ENCODE results near the gene KIF24. TPM values are rescaled to one million over a fixed set of nuclear protein-coding genes. Genes with fewer than 3 reads are reported as not detected.
"Not testable (repeated sequence)": the region's sequence is repeated elsewhere in the genome, so short reads cannot be mapped to it uniquely, and the experiment has no call there.

The KIF24 gene
- total and polyA plus RNA-seq, 2 donors, result 0.32 to 5.8 TPM

DNA sequence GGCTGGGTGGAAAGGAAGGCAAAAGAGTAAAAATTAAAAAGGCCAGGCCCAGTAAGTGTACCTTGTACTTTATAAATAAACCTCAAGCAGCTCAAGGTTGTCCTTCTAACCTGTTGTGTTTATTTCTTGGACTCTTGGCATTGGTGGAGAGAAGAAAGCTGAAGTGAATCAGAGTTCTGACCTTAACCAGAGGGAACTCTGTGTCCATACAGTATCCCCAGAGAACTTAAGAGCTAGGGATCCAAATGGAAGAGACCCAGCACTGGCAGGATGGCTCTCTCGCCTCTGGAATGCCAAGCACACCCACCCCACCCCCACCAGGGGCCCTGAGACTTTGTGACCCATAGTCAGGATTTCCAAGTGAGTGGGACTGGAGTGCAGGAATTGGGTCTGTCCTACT lies 14.5 kb upstream of the KIF24 start:
- peaks cover 4% of the 10 kb centered on the region for H3K36me3 ChIP-seq (ENCODE audit: insufficient read depth)

DNA sequence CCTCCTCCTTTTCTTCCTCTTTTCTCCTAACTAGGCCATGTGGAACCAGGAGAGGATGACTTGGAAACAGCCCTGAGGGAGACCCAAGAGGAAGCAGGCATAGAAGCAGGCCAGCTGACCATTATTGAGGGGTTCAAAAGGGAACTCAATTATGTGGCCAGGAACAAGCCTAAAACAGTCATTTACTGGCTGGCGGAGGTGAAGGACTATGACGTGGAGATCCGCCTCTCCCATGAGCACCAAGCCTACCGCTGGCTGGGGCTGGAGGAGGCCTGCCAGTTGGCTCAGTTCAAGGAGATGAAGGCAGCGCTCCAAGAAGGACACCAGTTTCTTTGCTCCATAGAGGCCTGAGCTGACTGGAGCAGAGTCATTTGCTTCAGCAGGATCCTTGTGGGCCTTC lies 14.0 kb upstream of the KIF24 start:
- H3K4me3 ChIP-seq (ENCODE audit: low read depth, low read length), result no peak overlapping the region
- H3K27ac ChIP-seq (ENCODE audit: low read depth), result no peak overlapping the region
- 64% methylated on average over 5 of the region's 5 CpGs for WGBS
- DNase-seq (ENCODE audit: extremely low spot score), result no peak
- H3K36me3 ChIP-seq (ENCODE audit: insufficient read depth), result peaks cover 4% of the 10 kb centered on the region
- H3K4me1 ChIP-seq (ENCODE audit: insufficient read depth), result no peaks in the 10 kb centered on the region

More for the DNA sequence above, 14.5 kb upstream of the KIF24 start:
- WGBS, result 62% methylated on average over 1 of the region's 1 CpG
- Histone ChIP-seq H3K4me3 (ENCODE audit: low read depth, low read length) (no peak overlapping the region), H3K27ac (ENCODE audit: low read depth) (no peak overlapping the region), H3K4me1 (ENCODE audit: insufficient read depth) (no peaks in the 10 kb centered on the region)
- no peak for DNase-seq (ENCODE audit: extremely low spot score)

DNA sequence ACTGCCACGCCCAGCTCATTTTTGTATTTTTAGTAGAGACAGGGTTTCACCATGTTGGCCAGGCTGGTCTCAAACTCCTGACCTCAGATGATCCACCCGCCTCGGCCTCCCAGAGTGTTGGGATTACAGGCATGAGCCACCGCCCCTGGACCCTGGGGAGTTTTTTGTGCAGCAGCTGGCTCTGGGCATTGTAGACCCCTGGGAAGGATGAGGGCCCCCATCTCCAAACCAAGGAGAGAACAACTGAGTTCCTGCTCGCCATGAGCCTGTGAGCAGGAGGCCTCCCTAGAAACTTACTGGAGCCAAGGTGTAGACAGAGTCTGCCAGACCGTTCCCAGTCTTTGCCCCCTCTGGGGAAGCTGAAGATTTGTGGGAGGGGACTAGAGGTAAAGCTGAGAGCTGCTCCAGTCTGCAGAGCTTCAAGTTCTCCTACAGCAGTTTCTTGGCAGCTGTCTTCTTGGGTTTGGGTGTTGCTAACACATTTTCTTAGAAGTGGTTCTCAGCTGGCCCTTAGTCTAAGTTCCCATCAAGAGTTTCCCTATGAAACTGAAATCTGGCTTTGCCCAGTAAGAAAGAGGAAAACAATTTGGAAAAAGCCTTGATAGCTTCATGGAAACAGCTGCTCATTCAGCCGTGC lies 12.7 kb upstream of the KIF24 start:
- no peak overlapping the region for H3K27ac ChIP-seq (ENCODE audit: low read depth)
- WGBS, result 74% methylated on average over 7 of the region's 7 CpGs
- no peaks in the 10 kb centered on the region for H3K4me1 ChIP-seq (ENCODE audit: insufficient read depth)
- H3K4me3 ChIP-seq (ENCODE audit: low read depth, low read length), result no peak overlapping the region
- no peak for DNase-seq (ENCODE audit: extremely low spot score)
- peaks cover 4% of the 10 kb centered on the region for H3K36me3 ChIP-seq (ENCODE audit: insufficient read depth)

DNA sequence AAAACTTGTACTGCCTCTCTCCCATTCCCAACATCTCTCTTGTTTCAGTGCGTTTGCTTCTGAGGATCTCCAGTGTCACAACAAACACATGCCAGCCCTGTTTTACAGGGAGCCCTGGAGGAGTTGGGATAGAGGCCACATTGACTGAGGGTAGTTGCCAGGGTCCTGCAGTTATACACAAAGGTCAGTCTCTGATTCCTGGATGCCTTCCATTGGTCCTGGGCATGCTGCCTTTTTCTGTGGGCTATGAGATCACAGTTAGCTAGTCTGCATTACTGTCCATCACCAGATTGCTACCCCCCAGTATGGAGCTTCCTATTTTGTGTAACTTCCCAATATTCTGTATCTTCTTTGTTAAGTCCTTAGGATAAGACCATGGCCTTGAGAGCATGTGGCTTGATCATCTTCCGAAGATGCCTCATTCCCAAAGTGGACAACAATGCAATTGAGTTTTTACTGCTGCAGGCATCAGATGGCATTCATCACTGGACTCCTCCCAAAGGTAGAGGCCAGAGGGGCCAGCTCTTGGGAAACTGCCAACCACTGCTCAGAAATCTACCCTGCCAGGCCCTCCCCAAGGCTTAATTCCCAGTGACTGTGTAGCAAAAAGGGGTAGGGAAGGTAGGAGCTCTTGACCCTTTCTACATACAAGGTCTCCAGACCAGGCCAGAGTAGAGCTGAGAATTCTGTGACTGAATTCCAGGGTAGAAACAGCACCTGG lies 9.8 kb upstream of the KIF24 start:
- H3K4me3 ChIP-seq (ENCODE audit: low read depth, low read length), result no peak overlapping the region
- WGBS, result 82% methylated on average over 2 of the region's 2 CpGs
- H3K4me1 ChIP-seq (ENCODE audit: insufficient read depth), result no peaks in the 10 kb centered on the region
- no peak for DNase-seq (ENCODE audit: extremely low spot score)
- H3K27ac ChIP-seq (ENCODE audit: low read depth), result no peak overlapping the region
- H3K36me3 ChIP-seq (ENCODE audit: insufficient read depth), result peaks cover 4% of the 10 kb centered on the region

DNA sequence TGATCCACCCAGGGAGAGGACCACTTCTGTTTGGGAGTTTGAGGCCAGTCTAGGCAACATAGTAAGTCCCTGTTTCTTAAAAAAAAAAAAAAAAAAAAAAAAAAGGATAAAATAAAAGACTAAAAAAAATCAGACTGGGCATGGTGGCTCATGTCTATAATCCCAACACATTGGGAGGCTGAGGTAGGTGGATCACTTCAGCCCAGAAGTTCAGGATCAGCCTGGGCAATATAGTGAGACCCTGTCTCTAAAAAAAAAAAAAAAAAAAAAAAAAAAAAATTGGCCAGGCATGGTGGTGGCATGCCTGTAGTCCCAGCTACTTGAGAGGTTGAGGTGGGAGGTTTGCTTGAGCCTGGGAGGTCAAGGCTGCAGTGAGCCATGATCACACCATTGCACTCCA lies 9.0 kb upstream of the KIF24 start:
- not testable (repeated sequence) for DNase-seq (ENCODE audit: extremely low spot score); H3K4me1 ChIP-seq (ENCODE audit: insufficient read depth); H3K27ac ChIP-seq (ENCODE audit: low read depth); H3K4me3 ChIP-seq (ENCODE audit: low read depth, low read length); H3K36me3 ChIP-seq (ENCODE audit: insufficient read depth)

DNA sequence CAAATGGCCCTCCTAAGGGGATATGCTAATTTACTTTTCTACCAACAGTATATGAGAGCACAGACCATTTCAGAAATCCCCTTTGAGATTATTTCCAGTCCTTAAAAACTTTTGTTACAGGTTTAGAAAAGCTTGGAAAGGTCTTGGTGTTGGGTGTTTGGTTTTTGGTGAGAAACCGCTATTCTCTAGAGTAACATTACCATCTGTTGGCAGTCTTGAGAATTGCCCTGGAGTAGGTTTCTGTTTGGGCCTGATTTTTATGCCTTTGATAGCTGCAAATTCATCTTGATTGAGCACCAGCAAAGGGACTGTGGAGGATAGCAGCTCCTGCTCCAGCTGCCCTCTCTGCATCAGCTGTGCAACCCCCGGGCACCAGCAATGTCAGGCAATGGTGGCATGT lies 8.3 kb upstream of the KIF24 start:
- Histone ChIP-seq H3K4me1 (ENCODE audit: insufficient read depth) (no peaks in the 10 kb centered on the region), H3K4me3 (ENCODE audit: low read depth, low read length) (no peak overlapping the region), H3K36me3 (ENCODE audit: insufficient read depth) (peaks cover 4% of the 10 kb centered on the region), H3K27ac (ENCODE audit: low read depth) (no peak overlapping the region)
- 69% methylated on average over 2 of the region's 2 CpGs for whole genome bisulfite sequencing
- no peak for DNase-seq (ENCODE audit: extremely low spot score)

DNA sequence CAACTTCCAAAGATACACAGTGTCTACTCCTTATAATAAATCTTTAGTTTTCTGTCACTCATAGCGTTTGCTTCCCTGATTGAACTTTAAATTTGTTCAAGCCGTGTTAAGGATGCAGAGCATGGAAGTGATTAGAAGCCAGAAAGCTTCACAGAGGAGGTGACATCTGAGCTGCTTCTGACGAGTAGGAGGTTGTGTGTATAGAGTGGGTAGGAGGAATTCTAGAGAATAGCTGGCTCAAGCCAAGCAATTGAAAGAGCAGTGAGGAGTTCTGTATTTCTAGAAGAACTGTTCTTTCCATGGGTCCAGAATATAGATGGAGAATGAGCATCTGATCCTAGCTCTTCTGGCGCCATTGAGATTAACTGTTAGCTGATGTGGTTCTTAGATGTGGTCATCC lies 6.3 kb upstream of the KIF24 start:
- no peak for DNase-seq (ENCODE audit: extremely low spot score)
- Histone ChIP-seq H3K4me1 (ENCODE audit: insufficient read depth) (no peaks in the 10 kb centered on the region), H3K36me3 (ENCODE audit: insufficient read depth) (peaks cover 4% of the 10 kb centered on the region), H3K27ac (ENCODE audit: low read depth) (no peak overlapping the region), H3K4me3 (ENCODE audit: low read depth, low read length) (no peak overlapping the region)
- WGBS, result 84% methylated on average over 4 of the region's 4 CpGs

DNA sequence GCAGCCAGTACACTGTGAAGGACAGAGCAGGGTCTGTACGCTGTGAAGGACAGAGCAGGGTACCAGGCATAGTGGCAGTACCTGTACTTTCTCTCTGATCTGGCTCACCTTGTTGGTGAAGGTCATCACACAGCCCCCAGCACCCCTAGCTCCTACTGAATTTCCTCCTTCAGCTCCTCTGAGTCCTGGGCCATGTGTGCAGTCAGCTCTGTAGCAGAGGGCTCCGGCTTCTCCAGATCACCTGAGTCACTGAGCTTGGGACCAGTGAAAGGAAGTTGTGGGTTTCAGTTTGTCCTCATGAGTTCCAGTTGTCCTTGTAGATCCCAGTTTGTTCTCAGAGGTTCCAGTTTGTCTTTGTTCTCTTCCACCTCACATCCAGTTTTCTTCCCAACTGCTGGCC lies 5.8 kb upstream of the KIF24 start:
- DNase-seq (ENCODE audit: extremely low spot score), result no peak
- 90% methylated on average over 2 of the region's 2 CpGs for WGBS
- no peak overlapping the region for H3K4me3 ChIP-seq (ENCODE audit: low read depth, low read length)
- no peaks in the 10 kb centered on the region for H3K4me1 ChIP-seq (ENCODE audit: insufficient read depth)
- no peak overlapping the region for H3K27ac ChIP-seq (ENCODE audit: low read depth)
- H3K36me3 ChIP-seq (ENCODE audit: insufficient read depth), result peaks cover 4% of the 10 kb centered on the region

DNA sequence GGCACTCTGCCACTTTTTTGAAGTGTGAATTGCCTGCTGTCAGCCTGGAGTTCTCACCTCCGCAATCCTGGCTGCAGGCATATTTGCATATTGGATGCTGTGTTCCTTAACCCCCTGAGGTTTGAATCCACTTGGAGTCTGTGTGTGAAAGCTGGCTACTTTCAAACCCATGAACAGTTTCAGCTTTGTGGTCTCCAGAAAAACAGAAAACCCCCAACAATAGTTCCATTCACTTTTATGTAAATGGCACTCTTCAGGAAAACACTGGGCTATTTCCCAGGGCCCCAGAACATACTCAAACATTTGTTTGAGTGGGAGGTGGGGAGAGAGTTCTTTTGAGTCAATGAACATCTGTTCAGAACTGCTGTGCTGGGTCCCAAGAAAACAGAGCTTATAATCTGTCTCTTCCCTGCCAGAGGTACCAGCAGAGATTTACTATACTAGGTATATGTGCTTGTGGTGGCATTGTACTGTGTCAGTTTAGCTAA lies 5.3 kb upstream of the KIF24 start:
- 72% methylated on average over 1 of the region's 1 CpG for WGBS
- H3K36me3 ChIP-seq (ENCODE audit: insufficient read depth), result peaks cover 1% of the 10 kb centered on the region
- no peak for DNase-seq (ENCODE audit: extremely low spot score)
- no peaks in the 10 kb centered on the region for H3K4me1 ChIP-seq (ENCODE audit: insufficient read depth)
- H3K27ac ChIP-seq (ENCODE audit: low read depth), result no peak overlapping the region
- H3K4me3 ChIP-seq (ENCODE audit: low read depth, low read length), result no peak overlapping the region

DNA sequence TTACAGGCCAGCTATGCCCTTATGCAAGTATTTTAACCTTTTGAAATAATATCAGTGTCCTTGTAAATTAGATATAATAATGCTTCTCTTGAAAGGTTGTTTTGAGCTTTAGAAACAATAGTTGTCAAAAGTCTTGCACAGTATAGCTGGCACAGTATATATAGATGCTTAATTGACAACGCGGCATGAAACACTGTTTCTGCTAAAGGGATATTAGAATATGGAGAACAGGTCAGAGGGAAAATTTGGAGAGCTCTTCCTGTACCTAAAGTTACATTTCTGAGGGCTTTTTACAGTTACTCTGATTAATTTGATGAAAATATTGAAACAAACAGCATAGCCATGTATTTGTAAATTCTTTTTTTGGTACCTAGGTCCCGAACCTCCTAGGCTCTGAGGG lies 4.8 kb upstream of the KIF24 start:
- DNase-seq (ENCODE audit: extremely low spot score), result no peak
- Histone ChIP-seq H3K4me3 (ENCODE audit: low read depth, low read length) (no peak overlapping the region), H3K4me1 (ENCODE audit: insufficient read depth) (no peaks in the 10 kb centered on the region), H3K27ac (ENCODE audit: low read depth) (no peak overlapping the region), H3K36me3 (ENCODE audit: insufficient read depth) (no peaks in the 10 kb centered on the region)
- WGBS, result 69% methylated on average over 3 of the region's 3 CpGs

DNA sequence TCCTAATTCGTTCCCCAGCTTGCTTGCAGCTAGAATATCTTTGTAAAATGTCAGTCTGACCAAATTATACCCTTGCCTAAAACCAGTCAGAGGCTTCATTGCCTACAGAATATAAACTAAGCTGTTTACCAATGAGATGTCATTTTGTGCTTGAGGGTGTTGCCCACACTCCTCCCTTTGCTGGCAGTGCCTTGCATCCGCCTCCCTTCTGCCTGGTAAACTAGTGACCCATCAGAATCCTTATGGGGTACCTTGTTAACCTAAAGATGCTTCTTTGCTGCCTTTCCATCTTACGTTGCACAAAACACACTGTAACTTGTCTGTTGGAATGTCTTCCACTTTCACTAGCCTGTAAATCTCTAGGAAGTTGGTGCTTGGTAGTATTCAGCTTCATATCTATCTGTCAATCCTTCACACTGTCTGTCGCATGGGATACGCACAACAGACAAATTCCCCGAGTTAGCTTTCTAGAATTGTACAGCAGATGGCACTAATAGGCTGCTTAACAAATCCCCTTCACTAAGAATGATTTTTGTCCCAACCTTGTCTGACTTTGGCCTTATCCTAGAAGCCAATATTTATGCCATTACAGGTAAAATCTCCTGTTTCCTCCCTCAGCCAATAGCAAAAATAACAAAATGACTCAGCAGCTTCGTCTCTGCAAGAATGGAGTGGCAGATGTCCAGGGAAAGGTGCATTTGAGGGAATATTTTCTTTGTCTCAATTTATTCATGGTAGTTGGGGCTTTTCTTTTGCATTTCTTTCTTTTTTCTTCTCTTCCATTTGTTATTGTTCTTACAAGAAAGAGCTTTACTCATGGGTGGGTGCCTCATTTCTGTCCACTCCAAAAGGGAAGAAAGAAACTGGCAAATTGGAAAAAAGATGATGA lies 3.3 kb upstream of the KIF24 start:
- no peak for DNase-seq (ENCODE audit: extremely low spot score)
- Histone ChIP-seq H3K36me3 (ENCODE audit: insufficient read depth) (no peaks in the 10 kb centered on the region), H3K4me3 (ENCODE audit: low read depth, low read length) (no peak overlapping the region), H3K4me1 (ENCODE audit: insufficient read depth) (peaks cover 1% of the 10 kb centered on the region), H3K27ac (ENCODE audit: low read depth) (no peak overlapping the region)
- WGBS, result 41% methylated on average over 7 of the region's 7 CpGs

DNA sequence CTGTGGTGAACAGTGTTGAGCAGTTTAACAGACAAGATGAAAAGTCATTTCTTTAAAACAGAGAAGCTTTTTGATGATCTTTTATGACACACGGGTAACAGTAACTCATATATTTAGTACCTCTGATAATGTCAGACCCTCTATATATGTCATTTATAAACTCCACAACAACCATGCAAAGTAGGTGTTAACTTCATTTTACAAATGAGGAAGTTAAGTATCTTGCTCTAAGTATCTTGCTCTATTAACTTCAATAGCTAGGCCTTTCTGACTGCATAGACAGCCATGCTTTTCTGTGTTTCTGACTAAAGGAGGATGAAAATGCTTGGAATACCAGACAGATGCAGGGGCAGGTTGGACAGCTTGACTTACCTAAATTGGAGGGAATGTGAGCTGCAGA lies 2.1 kb upstream of the KIF24 start:
- DNase-seq (ENCODE audit: extremely low spot score), result no peak
- 78% methylated on average over 1 of the region's 1 CpG for WGBS
- Histone ChIP-seq H3K4me1 (ENCODE audit: insufficient read depth) (peaks cover 1% of the 10 kb centered on the region), H3K27ac (ENCODE audit: low read depth) (no peak overlapping the region), H3K36me3 (ENCODE audit: insufficient read depth) (no peaks in the 10 kb centered on the region), H3K4me3 (ENCODE audit: low read depth, low read length) (no peak overlapping the region)

DNA sequence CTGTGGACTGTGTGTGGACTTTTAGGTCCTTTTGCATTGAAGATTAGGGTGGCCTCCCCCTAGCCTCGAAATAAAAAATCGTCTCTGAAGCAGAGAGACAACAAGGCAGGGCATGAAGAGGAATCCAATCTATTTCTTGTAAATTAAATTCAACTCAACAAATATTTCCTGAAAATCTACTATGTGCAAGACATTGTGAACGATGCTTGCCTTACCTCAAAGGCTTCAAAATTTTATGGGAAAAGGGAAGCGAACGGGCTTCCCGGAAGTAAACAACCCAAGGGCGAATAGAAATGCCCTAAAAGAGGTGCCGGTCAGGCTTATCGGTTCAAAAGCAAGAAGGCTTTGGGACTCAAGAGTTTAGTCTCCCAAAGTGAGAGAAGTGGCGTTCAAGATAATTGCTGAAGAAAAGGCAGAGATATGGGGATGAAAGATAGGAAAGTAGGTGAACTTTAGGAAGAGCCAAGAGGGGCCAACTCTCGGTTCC lies 525 bp downstream of the KIF24 start:
- Histone ChIP-seq H3K4me3 (ENCODE audit: low read depth, low read length) (peak overlapping the region; percentile 48), H3K4me1 (ENCODE audit: insufficient read depth) (peaks cover 1% of the 10 kb centered on the region), H3K36me3 (ENCODE audit: insufficient read depth) (no peaks in the 10 kb centered on the region), H3K27ac (ENCODE audit: low read depth) (peak overlapping the region; percentile 74)
- DNase-seq (ENCODE audit: extremely low spot score), result no peak
- WGBS, result 1% methylated on average over 11 of the region's 11 CpGs

All from urinary bladder (tissue), 4 donors.